ENCODE results near the gene MTMR3. TPM values are rescaled to one million over a fixed set of nuclear protein-coding genes. Genes with fewer than 3 reads are reported as not detected.

MTMR3 gene
- total and polyA plus RNA-seq, 12 donors = 23.5 to 80.7 (median 40.9) TPM

DNA sequence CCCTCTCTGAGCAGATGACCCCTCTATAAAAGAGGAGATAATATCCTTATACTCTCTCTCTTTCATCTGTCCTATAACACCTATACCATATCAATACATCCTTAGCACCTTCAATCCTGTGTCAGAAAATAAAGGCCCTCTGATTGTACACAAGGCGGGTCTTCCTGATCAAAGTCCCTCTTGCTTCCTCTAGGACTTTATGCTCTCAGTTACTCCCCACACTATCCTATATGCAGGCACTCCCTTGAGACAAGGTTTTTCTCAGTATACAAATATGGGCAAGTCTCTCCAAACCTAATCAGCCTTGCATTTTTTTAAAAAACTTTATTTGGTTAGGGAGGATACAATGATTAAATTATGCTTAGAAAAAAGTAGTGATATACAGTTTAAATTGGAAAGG is 180.0 kb downstream of the MTMR3 start:
- H3K4me1 ChIP-seq (replicated peaks in 1 of 2) = no peaks in the 10 kb centered on the region
- H3K27me3 ChIP-seq = no peaks in the 10 kb centered on the region
- 92 to 98% (median 95%) methylated on average over 1 of the region's 1 CpG for WGBS, 4 donors
- DNase-seq = no peak
- intact Hi-C loops (cut with DNase I) = no loop called here
- TF ChIP-seq POLR2A (IDR thresholded peaks at IDR 0.05) = no peak
- TF ChIP-seq, protein P1, sequence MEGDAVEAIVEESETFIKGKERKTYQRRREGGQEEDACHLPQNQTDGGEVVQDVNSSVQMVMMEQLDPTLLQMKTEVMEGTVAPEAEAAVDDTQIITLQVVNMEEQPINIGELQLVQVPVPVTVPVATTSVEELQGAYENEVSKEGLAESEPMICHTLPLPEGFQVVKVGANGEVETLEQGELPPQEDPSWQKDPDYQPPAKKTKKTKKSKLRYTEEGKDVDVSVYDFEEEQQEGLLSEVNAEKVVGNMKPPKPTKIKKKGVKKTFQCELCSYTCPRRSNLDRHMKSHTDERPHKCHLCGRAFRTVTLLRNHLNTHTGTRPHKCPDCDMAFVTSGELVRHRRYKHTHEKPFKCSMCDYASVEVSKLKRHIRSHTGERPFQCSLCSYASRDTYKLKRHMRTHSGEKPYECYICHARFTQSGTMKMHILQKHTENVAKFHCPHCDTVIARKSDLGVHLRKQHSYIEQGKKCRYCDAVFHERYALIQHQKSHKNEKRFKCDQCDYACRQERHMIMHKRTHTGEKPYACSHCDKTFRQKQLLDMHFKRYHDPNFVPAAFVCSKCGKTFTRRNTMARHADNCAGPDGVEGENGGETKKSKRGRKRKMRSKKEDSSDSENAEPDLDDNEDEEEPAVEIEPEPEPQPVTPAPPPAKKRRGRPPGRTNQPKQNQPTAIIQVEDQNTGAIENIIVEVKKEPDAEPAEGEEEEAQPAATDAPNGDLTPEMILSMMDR (IDR thresholded peaks at IDR 0.05) = no peak
- no peak overlapping the region for H3K4me3 ChIP-seq
- no peak overlapping the region for H3K27ac ChIP-seq
- H3K9me3 ChIP-seq (replicated peaks in 1 of 3) = peaks cover 0 to 8% (median 5%) of the 10 kb centered on the region in 3 donors
- no peaks in the 10 kb centered on the region for H3K36me3 ChIP-seq (replicated peaks in 1 of 2)

DNA sequence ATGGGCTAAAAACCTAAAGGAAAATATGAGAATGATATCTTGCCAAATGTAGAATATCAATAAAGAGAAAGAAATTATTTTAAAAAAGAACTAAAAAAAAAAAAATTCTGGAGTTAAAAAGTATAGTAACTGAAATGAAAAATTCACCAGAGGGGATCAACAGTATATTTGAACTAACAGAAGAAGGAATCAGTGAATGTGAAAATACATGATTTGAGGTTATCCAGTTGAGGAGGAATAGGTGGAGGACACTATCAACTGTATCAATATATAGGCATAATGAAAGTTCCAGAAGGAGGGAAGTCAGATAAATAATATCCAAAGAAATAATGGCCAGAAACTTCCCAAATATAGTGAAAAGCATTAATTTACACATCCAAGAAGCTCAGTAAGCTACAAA is 181.2 kb downstream of the MTMR3 start:
- TF ChIP-seq, protein P1 (IDR thresholded peaks at IDR 0.05) = no peak
- TF ChIP-seq POLR2A (IDR thresholded peaks at IDR 0.05) = no peak
- no peak overlapping the region for H3K27ac ChIP-seq
- H3K27me3 ChIP-seq = no peaks in the 10 kb centered on the region
- peaks cover 0 to 8% (median 5%) of the 10 kb centered on the region in 3 donors for H3K9me3 ChIP-seq (replicated peaks in 1 of 3)
- H3K4me3 ChIP-seq = no peak overlapping the region
- no peak for DNase-seq
- no peaks in the 10 kb centered on the region for H3K4me1 ChIP-seq (replicated peaks in 1 of 2)
- intact Hi-C loops (cut with DNase I) = no loop called here
- no peaks in the 10 kb centered on the region for H3K36me3 ChIP-seq (replicated peaks in 1 of 2)

DNA sequence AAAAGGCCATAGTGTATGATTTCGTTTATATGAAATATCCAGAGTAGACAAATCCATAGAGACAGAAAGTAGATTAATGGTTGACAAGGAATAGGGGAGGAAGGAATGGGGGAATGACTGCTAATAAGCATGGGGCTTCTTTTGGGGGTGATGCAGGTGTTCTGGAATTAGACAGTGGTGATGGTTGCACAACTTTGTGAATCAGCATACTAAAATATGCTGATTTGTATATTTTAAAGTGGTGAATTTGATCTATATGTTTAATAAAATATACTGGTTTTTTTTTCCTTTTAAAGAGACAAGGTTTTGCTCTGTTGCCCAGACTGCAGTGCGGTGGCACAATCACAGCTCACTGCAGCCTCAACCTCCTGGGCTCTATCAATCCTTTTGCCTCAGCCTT is 190.8 kb downstream of the MTMR3 start:
- H3K4me3 ChIP-seq = no peak overlapping the region
- intact Hi-C loops (cut with DNase I) = no loop called here
- no peak for DNase-seq
- H3K9me3 ChIP-seq (replicated peaks in 1 of 3) = no peaks in the 10 kb centered on the region
- TF ChIP-seq, protein P1 (IDR thresholded peaks at IDR 0.05) = no peak
- TF ChIP-seq POLR2A (IDR thresholded peaks at IDR 0.05) = no peak
- no peaks in the 10 kb centered on the region for H3K36me3 ChIP-seq (replicated peaks in 1 of 2)
- H3K27me3 ChIP-seq = no peaks in the 10 kb centered on the region
- H3K4me1 ChIP-seq (replicated peaks in 1 of 2) = no peaks in the 10 kb centered on the region
- WGBS, 4 donors = 57 to 79% (median 70%) methylated on average over 2 of the region's 2 CpGs
- no peak overlapping the region for H3K27ac ChIP-seq

DNA sequence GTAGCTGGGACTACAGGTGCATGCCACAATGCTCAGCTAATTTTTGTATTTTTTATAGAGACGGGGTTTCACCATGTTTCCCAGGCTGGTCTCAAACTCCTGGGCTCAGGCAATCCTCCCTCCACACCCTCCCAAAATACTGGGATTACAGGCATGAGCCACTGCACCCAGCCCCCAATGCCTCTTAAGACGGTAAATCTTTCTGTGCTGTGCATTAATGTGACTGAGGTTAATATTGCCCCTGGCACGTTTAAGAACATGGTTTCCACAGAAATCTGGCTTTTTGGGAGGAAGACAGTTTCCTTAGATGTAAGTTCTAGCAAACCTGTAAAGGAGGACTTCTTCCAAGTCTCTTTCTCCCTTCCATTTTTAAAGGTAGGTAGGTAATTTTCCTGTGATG is 191.2 kb downstream of the MTMR3 start:
- intact Hi-C loops (cut with DNase I) = no loop called here
- 62 to 76% (median 66%) methylated on average over 3 of the region's 3 CpGs for WGBS, 4 donors
- no peaks in the 10 kb centered on the region for H3K36me3 ChIP-seq (replicated peaks in 1 of 2)
- no peaks in the 10 kb centered on the region for H3K4me1 ChIP-seq (replicated peaks in 1 of 2)
- TF ChIP-seq, protein P1 (IDR thresholded peaks at IDR 0.05) = no peak
- no peak for TF ChIP-seq POLR2A (IDR thresholded peaks at IDR 0.05)
- H3K27me3 ChIP-seq = no peaks in the 10 kb centered on the region
- no peaks in the 10 kb centered on the region for H3K9me3 ChIP-seq (replicated peaks in 1 of 3)
- no peak overlapping the region for H3K4me3 ChIP-seq
- H3K27ac ChIP-seq = no peak overlapping the region
- no peak for DNase-seq

Measured in adrenal gland (tissue), 12 donors.